ENCODE data around the gene MINDY4.

GRCh38 chr7:30814700-30815387 lies 43.6 kb downstream of the MINDY4 start:
- TF ChIP-seq CTCF (IDR thresholded peaks at IDR 0.05; ENCODE audit: insufficient read depth, low read length): no peak
- TF ChIP-seq POLR2AphosphoS5 (IDR thresholded peaks at IDR 0.05; ENCODE audit: low read depth): no peak

All from HL-60 (cell line).